Activated CD4-positive, alpha-beta T cell treated with anti-CD3 and anti-CD28 coated beads, Interleukin-2, amount 10 ng/mL, durations not matched to agents 24 days and 14 days (primary cell): Measurements from ENCODE around the gene NAT8. TPM values are rescaled to one million over a fixed set of nuclear protein-coding genes. Genes with fewer than 3 reads are reported as not detected.
A peak's percentile ranks its signal among the peaks of the same experiment; 100 is the strongest.
"Not testable (repeated sequence)": the region's sequence is repeated elsewhere in the genome, so short reads cannot be mapped to it uniquely, and the experiment has no call there.

ENCODE experiments used
- DNase-seq: peaks from one replicate; pipeline ENCODE4 v3.0.0; 2022
- H3K27ac Mint-ChIP-seq: one replicate; pipeline ENCODE4 v1.8.0; 2022; ENCODE audit warnings: mild to moderate bottlenecking, mixed read lengths
- H3K27me3 Mint-ChIP-seq: one replicate; pipeline ENCODE4 v1.8.0; 2022; ENCODE audit warnings: mixed read lengths
- H3K36me3 Mint-ChIP-seq: one replicate; pipeline ENCODE4 v1.8.0; 2022; ENCODE audit warnings: low read depth, mild to moderate bottlenecking, mixed read lengths
- H3K4me1 Mint-ChIP-seq: one replicate; pipeline ENCODE4 v1.8.0; 2021; ENCODE audit warnings: mixed read lengths
- H3K4me3 Mint-ChIP-seq: one replicate; pipeline ENCODE4 v1.8.0; 2022; ENCODE audit warnings: mild to moderate bottlenecking, moderate library complexity, mixed read lengths
- H3K9me3 Mint-ChIP-seq: one replicate; pipeline ENCODE4 v1.8.0; 2021; ENCODE audit warnings: mixed read lengths
- intact Hi-C: fragments of 100-400 bp; cut with micrococcal nuclease; formaldehyde crosslinking; loops from one replicate; pipeline ENCODE4 v1.15.1; 2023
- total RNA-seq: library from RNA; stranded (reverse); gene quantifications from 2 replicates; pipeline ENCODE4 v1.2.3, GENCODE V29; 2022

NAT8 gene
- total RNA-seq, 1 donor from 2014 or later: not detected

GRCh38 chr2:73654175-73654574, 12.0 kb upstream of the NAT8 start:
- Mint-ChIP-seq H3K9me3 (no peaks in the 10 kb centered on the region), H3K27ac (no peak overlapping the region), H3K4me3 (no peak overlapping the region), H3K36me3 (no peaks in the 10 kb centered on the region), H3K4me1 (no peaks in the 10 kb centered on the region), H3K27me3 (peaks cover under 1% of the 10 kb centered on the region)
- intact Hi-C loops: no loop called here
- no peak for DNase-seq

DNA sequence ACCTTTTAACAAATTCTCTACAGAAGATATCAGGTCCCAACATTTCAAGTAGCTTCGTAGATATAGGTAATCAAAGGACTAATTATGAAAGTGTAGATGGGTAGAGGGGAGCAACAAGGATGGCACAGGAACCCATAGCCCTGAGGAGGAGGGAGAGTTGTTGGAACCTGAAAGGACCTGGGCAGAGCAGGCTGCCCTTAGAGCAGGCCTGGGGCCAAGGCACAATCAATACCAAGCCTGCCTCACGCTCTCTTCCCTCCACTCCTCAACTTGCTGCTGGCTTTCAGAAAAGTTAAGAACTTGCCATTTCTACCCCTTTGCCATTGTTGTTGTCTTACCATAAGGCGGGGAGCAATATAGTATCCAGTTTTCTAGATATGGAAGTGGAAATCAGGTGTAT, 10.1 kb upstream of the NAT8 start:
- intact Hi-C loops: no loop called here
- Mint-ChIP-seq H3K4me1 (no peaks in the 10 kb centered on the region), H3K27me3 (no peaks in the 10 kb centered on the region), H3K36me3 (no peaks in the 10 kb centered on the region), H3K4me3 (no peak overlapping the region), H3K9me3 (no peaks in the 10 kb centered on the region), H3K27ac (no peak overlapping the region)
- no peak for DNase-seq

DNA sequence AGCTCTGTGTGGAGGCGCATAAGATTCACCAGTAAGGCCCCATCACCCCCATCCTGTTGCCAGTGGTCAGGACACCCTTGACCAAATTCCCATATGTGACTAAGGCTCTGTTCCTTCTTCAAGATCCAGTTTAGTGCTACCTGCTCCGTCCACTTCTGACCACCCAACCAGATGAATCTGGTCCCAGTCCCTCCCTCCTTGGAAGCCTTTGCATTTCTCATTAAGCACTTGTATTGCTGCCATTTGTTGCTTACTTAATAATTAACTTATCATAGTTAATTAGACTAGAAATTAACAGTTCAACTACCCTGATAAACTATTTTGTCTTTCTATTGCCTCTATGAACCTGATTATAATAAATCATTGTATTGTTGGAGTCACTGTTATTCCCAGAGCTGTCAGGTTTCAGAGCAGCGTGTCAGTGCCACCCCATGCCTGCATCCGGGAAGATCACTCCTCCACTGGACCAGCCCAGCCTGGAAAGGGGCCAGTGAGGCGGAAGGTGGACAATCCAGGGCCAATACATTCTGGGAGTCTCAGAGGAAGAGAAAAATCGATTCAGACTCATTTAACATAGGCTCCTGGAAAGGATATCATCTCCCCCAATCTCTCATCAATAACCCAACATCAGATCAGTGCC, 9.5 kb upstream of the NAT8 start:
- Mint-ChIP-seq H3K36me3 (no peaks in the 10 kb centered on the region), H3K9me3 (no peaks in the 10 kb centered on the region), H3K4me3 (no peak overlapping the region), H3K27ac (no peak overlapping the region), H3K27me3 (no peaks in the 10 kb centered on the region), H3K4me1 (no peaks in the 10 kb centered on the region)
- no peak for DNase-seq
- intact Hi-C loops: no loop called here

DNA sequence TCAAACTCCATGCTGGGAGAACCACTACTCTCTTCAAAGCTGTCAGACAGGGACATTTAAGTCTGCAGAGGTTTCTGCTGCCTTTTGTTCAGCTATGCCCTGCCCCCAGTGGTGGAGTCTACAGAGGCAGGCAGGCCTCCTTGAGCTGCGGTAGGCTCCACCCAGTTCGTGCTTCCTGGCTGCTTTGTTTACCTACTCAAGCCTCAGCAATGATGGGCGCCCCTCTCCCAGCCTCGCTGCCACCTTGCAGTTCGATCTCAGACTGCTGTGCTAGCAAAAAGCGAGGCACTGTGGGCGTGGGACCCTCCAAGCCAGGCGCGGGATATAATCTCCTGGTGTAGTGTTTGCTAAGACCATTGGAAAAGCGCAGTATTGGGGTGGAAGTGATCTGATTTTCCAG, 5.5 kb upstream of the NAT8 start:
- H3K36me3 Mint-ChIP-seq, H3K4me1 Mint-ChIP-seq, H3K4me3 Mint-ChIP-seq, intact Hi-C loops, H3K27me3 Mint-ChIP-seq, DNase-seq, H3K27ac Mint-ChIP-seq, H3K9me3 Mint-ChIP-seq: not testable (repeated sequence)

DNA sequence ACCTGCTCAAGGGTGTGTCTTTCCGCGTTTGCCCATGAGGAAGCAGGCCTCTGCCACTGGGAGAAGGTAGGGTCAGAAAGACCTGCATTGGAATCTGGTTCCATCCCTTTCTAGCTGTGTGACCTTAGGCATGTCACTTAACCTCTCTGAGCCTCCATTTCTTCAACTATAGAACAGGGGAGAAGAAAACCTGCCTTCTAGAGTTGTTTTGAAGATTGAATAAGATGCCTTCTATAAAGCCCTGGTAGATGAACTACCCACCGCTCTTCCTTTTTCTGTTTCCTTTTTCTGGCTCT, 507 bp downstream of the NAT8 start:
- Mint-ChIP-seq H3K9me3 (peaks cover 5% of the 10 kb centered on the region), H3K36me3 (no peaks in the 10 kb centered on the region), H3K27ac (no peak overlapping the region), H3K27me3 (peaks cover 4% of the 10 kb centered on the region), H3K4me3 (no peak overlapping the region), H3K4me1 (no peaks in the 10 kb centered on the region)
- no peak for DNase-seq
- intact Hi-C loops: no loop called here

- Mint-ChIP-seq H3K36me3 (no peaks in the 10 kb centered on the region), H3K4me1 (no peaks in the 10 kb centered on the region), H3K27ac (no peak overlapping the region), H3K27me3 (peaks cover 4% of the 10 kb centered on the region), H3K9me3 (peaks cover 5% of the 10 kb centered on the region), H3K4me3 (no peak overlapping the region)
- no peak for DNase-seq
- intact Hi-C loops: no loop called here
These were observed 1.1 kb downstream of the NAT8 start for GRCh38 chr2:73640946-73641766.

DNA sequence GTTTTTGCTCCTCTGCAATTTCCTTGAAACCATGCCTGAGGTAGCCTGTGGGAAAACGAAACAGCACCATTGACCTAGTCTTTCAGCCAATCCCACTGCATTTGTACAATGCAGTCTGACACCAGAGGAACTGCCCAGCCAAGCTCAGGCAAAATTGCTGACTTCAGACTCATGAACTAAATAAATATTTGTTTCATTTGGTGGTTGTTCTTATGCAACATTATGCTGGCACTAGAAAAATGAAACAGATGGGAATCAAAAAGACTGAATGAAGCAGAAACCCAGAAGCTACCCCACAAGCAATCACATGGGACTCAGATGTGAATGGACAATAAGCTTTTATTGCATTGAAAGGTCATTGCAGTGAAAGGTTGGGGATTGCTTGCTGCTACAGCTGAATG, 1.7 kb downstream of the NAT8 start:
- Mint-ChIP-seq H3K4me1 (no peaks in the 10 kb centered on the region), H3K4me3 (no peak overlapping the region), H3K27me3 (peaks cover 4% of the 10 kb centered on the region), H3K9me3 (peaks cover 5% of the 10 kb centered on the region), H3K36me3 (no peaks in the 10 kb centered on the region), H3K27ac (no peak overlapping the region)
- intact Hi-C loops: no loop called here
- no peak for DNase-seq

- Mint-ChIP-seq H3K9me3 (peaks cover 5% of the 10 kb centered on the region), H3K4me1 (no peaks in the 10 kb centered on the region), H3K27ac (no peak overlapping the region), H3K4me3 (no peak overlapping the region), H3K36me3 (no peaks in the 10 kb centered on the region), H3K27me3 (no peaks in the 10 kb centered on the region)
- no peak for DNase-seq
- intact Hi-C loops: no loop called here
These were observed 3.8 kb downstream of the NAT8 start for GRCh38 chr2:73638429-73638828.

- H3K27me3 Mint-ChIP-seq, H3K4me3 Mint-ChIP-seq, H3K4me1 Mint-ChIP-seq, H3K27ac Mint-ChIP-seq, DNase-seq, H3K36me3 Mint-ChIP-seq, H3K9me3 Mint-ChIP-seq, intact Hi-C loops: not testable (repeated sequence)
These were observed 5.2 kb downstream of the NAT8 start for GRCh38 chr2:73636977-73637376.

DNA sequence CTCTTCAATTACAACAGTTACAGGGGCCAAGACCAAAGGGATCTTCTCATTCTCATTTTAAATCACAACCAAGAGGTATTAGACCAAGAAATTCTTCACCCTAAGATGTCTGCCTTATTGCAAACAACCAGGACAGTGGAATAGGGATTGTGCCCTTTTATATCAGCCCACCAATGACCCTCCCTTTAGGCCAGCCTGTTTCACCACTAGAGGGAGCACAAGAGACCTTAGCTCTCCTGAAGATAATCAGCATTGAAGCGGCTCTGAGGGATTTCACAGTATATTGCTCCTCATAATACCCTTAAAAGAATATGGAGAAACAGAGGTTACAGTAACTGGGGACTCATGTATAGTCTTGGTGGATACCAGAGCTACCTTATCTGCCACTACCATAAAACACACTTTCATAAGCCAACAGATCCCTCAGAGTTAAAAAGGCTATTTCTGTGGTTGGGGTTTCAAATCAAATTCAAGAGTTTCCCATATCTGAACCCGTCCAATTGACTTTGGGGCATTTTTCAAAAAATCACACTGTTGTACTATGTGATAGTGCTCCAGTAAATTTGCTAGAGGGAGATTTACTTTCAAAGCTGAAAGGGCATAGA, 11.5 kb downstream of the NAT8 start:
- H3K4me1 Mint-ChIP-seq, H3K4me3 Mint-ChIP-seq, H3K36me3 Mint-ChIP-seq, intact Hi-C loops, H3K27ac Mint-ChIP-seq, H3K9me3 Mint-ChIP-seq: not testable (repeated sequence)
- H3K27me3 Mint-ChIP-seq: peaks cover 18% of the 10 kb centered on the region
- peak; percentile 63 for DNase-seq

DNA sequence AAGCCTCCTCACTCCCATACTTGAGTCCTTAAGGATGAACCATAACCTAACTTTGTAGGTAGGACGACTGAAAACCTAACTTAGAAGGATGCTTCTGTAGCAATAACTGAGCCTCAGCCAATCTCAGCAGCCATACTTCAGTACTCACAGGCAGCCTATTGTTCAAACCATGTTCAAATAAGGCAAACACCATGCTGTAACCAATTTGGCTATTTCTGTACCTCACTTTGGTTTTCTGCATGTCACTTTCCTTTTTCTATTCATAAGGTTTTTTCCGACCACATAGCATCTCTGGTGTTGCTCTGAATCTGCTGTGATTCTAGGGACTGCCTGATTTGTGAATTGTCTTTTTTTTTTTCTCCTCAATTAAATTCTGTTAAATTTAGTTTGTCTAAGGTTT, 13.7 kb downstream of the NAT8 start:
- not testable (repeated sequence) for DNase-seq

DNA sequence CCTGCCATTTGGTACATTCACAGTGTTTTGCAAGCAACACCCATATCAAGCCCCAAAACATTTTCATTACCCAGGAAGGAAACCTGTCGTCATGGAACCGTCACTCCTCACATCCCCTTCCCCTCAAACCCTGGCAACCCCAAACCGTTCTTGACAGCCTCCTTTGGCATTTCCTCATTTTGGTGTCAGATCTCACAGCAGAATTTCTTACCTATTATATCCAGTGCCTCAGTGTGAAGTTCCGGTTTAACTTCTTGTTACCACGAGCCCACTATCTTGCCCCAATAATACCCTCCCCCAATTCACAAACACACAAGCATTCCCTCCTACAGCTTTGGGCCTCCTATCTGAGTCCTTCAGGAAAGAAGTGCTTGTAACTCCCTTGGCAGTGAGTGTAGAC, 16.0 kb downstream of the NAT8 start:
- H3K4me1 Mint-ChIP-seq, H3K27ac Mint-ChIP-seq, intact Hi-C loops, H3K9me3 Mint-ChIP-seq, H3K36me3 Mint-ChIP-seq, H3K4me3 Mint-ChIP-seq, DNase-seq: not testable (repeated sequence)
- peaks cover 15% of the 10 kb centered on the region for H3K27me3 Mint-ChIP-seq

More for the DNA sequence above, 13.7 kb downstream of the NAT8 start:
- H3K36me3 Mint-ChIP-seq, H3K4me3 Mint-ChIP-seq, intact Hi-C loops, H3K9me3 Mint-ChIP-seq, H3K27ac Mint-ChIP-seq, H3K4me1 Mint-ChIP-seq: not testable (repeated sequence)
- peaks cover 18% of the 10 kb centered on the region for H3K27me3 Mint-ChIP-seq

DNA sequence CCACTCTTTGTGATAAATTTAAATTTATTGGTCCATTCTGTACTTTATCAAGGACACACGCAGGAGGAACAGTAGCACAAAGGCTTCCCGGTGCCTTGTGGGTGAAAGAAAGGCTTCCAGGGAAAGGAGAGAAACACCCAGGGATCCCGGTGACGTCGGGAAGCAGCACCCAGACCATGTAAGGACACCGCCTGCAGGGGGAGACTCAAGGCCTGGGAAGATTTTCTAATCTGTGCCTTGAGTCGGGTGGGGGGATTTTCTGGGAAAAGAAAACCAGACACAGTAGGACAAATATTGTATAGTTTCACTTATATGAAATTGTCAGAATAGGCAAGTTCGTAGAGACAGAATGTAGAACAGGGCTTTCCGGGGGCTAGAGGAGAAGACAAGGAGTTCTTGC, 17.6 kb downstream of the NAT8 start:
- H3K9me3 Mint-ChIP-seq, H3K4me1 Mint-ChIP-seq, intact Hi-C loops, H3K27ac Mint-ChIP-seq, H3K4me3 Mint-ChIP-seq, DNase-seq, H3K36me3 Mint-ChIP-seq: not testable (repeated sequence)
- peaks cover 12% of the 10 kb centered on the region for H3K27me3 Mint-ChIP-seq

DNA sequence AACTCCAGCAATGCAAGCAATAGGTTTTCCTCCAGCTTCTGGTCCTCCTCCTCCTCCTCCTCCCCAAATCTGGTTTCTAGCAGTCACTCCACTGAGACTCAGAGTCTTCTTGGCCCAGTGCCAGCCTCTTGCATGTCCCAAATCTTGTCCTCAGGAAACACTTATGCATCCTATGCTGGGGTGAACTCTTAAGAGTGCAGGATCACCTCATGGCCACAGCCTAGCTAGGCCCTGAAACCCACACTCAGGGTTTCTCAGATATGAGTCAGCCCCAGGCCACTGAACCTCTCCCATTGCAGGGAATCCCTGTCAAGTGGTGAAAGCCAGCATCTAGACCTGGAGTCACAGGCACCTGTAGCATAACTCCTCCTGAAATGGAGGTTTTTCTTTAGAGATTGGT, 18.2 kb downstream of the NAT8 start:
- H3K9me3 Mint-ChIP-seq, H3K36me3 Mint-ChIP-seq, H3K27ac Mint-ChIP-seq, H3K4me1 Mint-ChIP-seq, H3K4me3 Mint-ChIP-seq, intact Hi-C loops, DNase-seq: not testable (repeated sequence)
- peaks cover 12% of the 10 kb centered on the region for H3K27me3 Mint-ChIP-seq
